Stimulated activated CD4-positive, alpha-beta T cell treated with anti-CD3 and anti-CD28 coated beads, TNF-alpha, amount 100 ng/mL, for 1 hour (primary cell): ENCODE data around the gene BRCA2.
A peak's percentile ranks its signal among the peaks of the same experiment; 100 is the strongest.

Source experiments
- DNase-seq, 3 donors: peaks; one replicate each; pipeline ENCODE4 v3.0.0-alpha.2; 2020; ENCODE audit warnings: low read depth in 3 of 3, low spot score in 1 of 3

Gene BRCA2

GRCh38 chr13:32315238-32316027, at the start of gene BRCA2, which contains the start of gene ZAR1L:
Gene BRCA2, plus strand, starts transcription at chr13:32315508. Its CDS starts 953 bp downstream, at chr13:32316461.
Gene ZAR1L, minus strand, starts transcription at chr13:32315363. Its CDS starts 3,438 bp downstream, at chr13:32311925.
- peak; percentile 56 to 79 (median 72) for DNase-seq

- DNase-seq, result no peak
Measured at GRCh38 chr13:32265726-32266125, 49.6 kb upstream of the BRCA2 start.

- DNase-seq, result no peak
Measured at GRCh38 chr13:32266130-32266529, 49.2 kb upstream of the BRCA2 start.

GRCh38 chr13:32267836-32268439, 47.4 kb upstream of the BRCA2 start:
- DNase-seq, result peak in 2 of 3 donors; percentile 8 to 43

- no peak for DNase-seq
Measured at GRCh38 chr13:32272021-32272683, 43.2 kb upstream of the BRCA2 start.

GRCh38 chr13:32277839-32278238, 37.5 kb upstream of the BRCA2 start:
- no peak for DNase-seq

- DNase-seq, result no peak
Measured at GRCh38 chr13:32278426-32278825, 36.9 kb upstream of the BRCA2 start.

GRCh38 chr13:32281096-32281495, 34.2 kb upstream of the BRCA2 start:
- no peak for DNase-seq

GRCh38 chr13:32282096-32282711, 33.1 kb upstream of the BRCA2 start:
- DNase-seq, result no peak

- DNase-seq, result no peak
Measured at GRCh38 chr13:32284927-32285632, 30.2 kb upstream of the BRCA2 start.

- no peak for DNase-seq
Measured at GRCh38 chr13:32285633-32285965, 29.7 kb upstream of the BRCA2 start.

- no peak for DNase-seq
Measured at GRCh38 chr13:32297206-32297605, 18.1 kb upstream of the BRCA2 start.

- DNase-seq, result no peak
Measured at GRCh38 chr13:32298695-32299094, 16.6 kb upstream of the BRCA2 start.

GRCh38 chr13:32299893-32300292, 15.4 kb upstream of the BRCA2 start:
- no peak for DNase-seq

- DNase-seq, result no peak
Measured at GRCh38 chr13:32300406-32300805, 14.9 kb upstream of the BRCA2 start.

GRCh38 chr13:32300920-32301319, 14.4 kb upstream of the BRCA2 start:
- DNase-seq, result no peak

- DNase-seq, result no peak
Measured at GRCh38 chr13:32302461-32302860, 12.8 kb upstream of the BRCA2 start.

GRCh38 chr13:32305646-32306045, 9.7 kb upstream of the BRCA2 start:
- DNase-seq, result no peak

- DNase-seq, result no peak
Measured at GRCh38 chr13:32309312-32310133, 5.8 kb upstream of the BRCA2 start.

GRCh38 chr13:32310134-32310706, 5.1 kb upstream of the BRCA2 start:
- no peak for DNase-seq
